CD4-positive, alpha-beta T cell (primary cell): ENCODE results near the gene RAPGEF1. TPM values are rescaled to one million over a fixed set of nuclear protein-coding genes. Genes with fewer than 3 reads are reported as not detected.

Experiments used
- ATAC-seq: fragments of 200-7000 bp; cut with Tn5 transposase; one replicate; pipeline ENCODE4 v1.10.0; 2022; ENCODE audit warnings: mild to moderate bottlenecking; ENCODE audit not compliant: poor library complexity
- CTCF ChIA-PET: fragments of 350-600 bp; sonication (Branson Sonifier 250); formaldehyde crosslinking; loops from one replicate; lab custom pipeline; 2021; ENCODE audit warnings: antibody characterized with exemption, inconsistent platforms; lab: Charles Lee
- POLR2A ChIA-PET: fragments of 350-600 bp; sonication (Branson Sonifier 250); formaldehyde crosslinking; loops from one replicate; lab custom pipeline; 2021; ENCODE audit warnings: antibody characterized with exemption, inconsistent platforms; lab: Charles Lee
- DNase-seq, 14 experiments: peaks; one replicate each; pipeline ENCODE4 v3.0.0-alpha.2; 2013 to 2020; ENCODE audit warnings: mixed read lengths in 2 of 14
- H3K27ac ChIP-seq, 2 donors: one replicate each; pipeline versions ENCODE4 v1.5.1 to v1.7.0; 2013; ENCODE audit warnings: low read length in 2 of 2, low read depth in 1 of 2, mild to moderate bottlenecking in 1 of 2
- H3K27me3 ChIP-seq, 2 experiments: 1 replicate in 1 of 2; 2 replicates in 1 of 2; pipeline versions ENCODE4 v1.6.1 to v1.7.0; 2013; ENCODE audit warnings: low read length in 2 of 2, control low read depth in 1 of 2, mild to moderate bottlenecking in 1 of 2, moderate library complexity in 1 of 2; ENCODE audit not compliant: insufficient read depth in 2 of 2, control insufficient read depth in 1 of 2
- H3K36me3 ChIP-seq: one replicate; pipeline ENCODE4 v1.6.1; 2013; ENCODE audit warnings: low read length, control low read depth; ENCODE audit not compliant: insufficient read depth
- H3K4me1 ChIP-seq: one replicate; pipeline ENCODE4 v1.6.1; 2013; ENCODE audit warnings: low read length, control low read depth; ENCODE audit not compliant: insufficient read depth
- H3K4me3 ChIP-seq: one replicate; pipeline ENCODE4 v1.5.1; 2013; ENCODE audit warnings: mild to moderate bottlenecking, low read length, moderate library complexity
- H3K9me3 ChIP-seq, 2 experiments: 1 replicate in 1 of 2; 2 replicates in 1 of 2; pipeline versions ENCODE4 v1.6.1 to v1.7.0; 2013; ENCODE audit warnings: low read length in 2 of 2, mild to moderate bottlenecking in 2 of 2, control low read depth in 1 of 2, moderate library complexity in 1 of 2; ENCODE audit not compliant: control insufficient read depth in 1 of 2, insufficient read depth in 1 of 2
- H3K27ac Mint-ChIP-seq: one replicate; pipeline ENCODE4 v1.8.0; 2020; ENCODE audit warnings: mixed read lengths
- H3K27me3 Mint-ChIP-seq: one replicate; pipeline ENCODE4 v1.8.0; 2021; ENCODE audit warnings: mixed read lengths
- H3K36me3 Mint-ChIP-seq: one replicate; pipeline ENCODE4 v1.8.0; 2021; ENCODE audit warnings: low read depth, mixed read lengths
- H3K4me1 Mint-ChIP-seq: one replicate; pipeline ENCODE4 v1.8.0; 2021; ENCODE audit warnings: low read depth, mixed read lengths
- H3K4me3 Mint-ChIP-seq: one replicate; pipeline ENCODE4 v1.8.0; 2020; ENCODE audit warnings: mild to moderate bottlenecking, mixed read lengths
- H3K9me3 Mint-ChIP-seq: one replicate; pipeline ENCODE4 v1.8.0; 2020; ENCODE audit warnings: mixed read lengths
- CTCF ChIP-seq: fragments of 200-600 bp; IDR thresholded peaks from one replicate; pipeline ENCODE4 v1.8.0; 2022; ENCODE audit warnings: antibody characterized with exemption, mild to moderate bottlenecking
- intact Hi-C, 2 experiments: fragments of 100-400 bp; cut with DNase I in 1 of 2; cut with micrococcal nuclease in 1 of 2; formaldehyde crosslinking; loops; one replicate each; pipeline versions ENCODE4 v1.15.1 to v1.9.0; 2023 to 2025; cut with DNase I, micrococcal nuclease
- total RNA-seq, 174 experiments: library from RNA in 2 of 174; stranded (reverse) in 2 of 174; gene quantifications; one replicate each; pipeline ENCODE4 v1.2.3 and lab custom pipeline; 2021 to 2026

The RAPGEF1 gene
- total RNA-seq, 2 experiments from 2014 or later = 130 to 134 TPM

- Histone ChIP-seq H3K9me3 (no peaks in the 10 kb centered on the region), H3K4me1 (peaks cover 33% of the 10 kb centered on the region), H3K27me3 (no peaks in the 10 kb centered on the region), H3K4me3 (no peak overlapping the region), H3K27ac (peak overlapping the region in 1 of 2 donors; percentile 13), H3K36me3 (peaks cover 33% of the 10 kb centered on the region)
- intact Hi-C loops = no loop called here
- ChIA-PET POLR2A (no interaction called here), CTCF (interaction anchor here (0.8 kb wide), 1 partner anchor 17 kb away, joined by 4 read pairs; no protein-coding TSS in a partner anchor)
- peak overlapping the region; percentile 73 for H3K27ac Mint-ChIP-seq
- TF ChIP-seq CTCF = no peak
- no peak overlapping the region for H3K4me3 Mint-ChIP-seq
- peak in 1 of 14 experiments; percentile 42 for DNase-seq
- ATAC-seq = no peak
- no peaks in the 10 kb centered on the region for H3K27me3 Mint-ChIP-seq
- peaks cover 43% of the 10 kb centered on the region for H3K36me3 Mint-ChIP-seq
- H3K4me1 Mint-ChIP-seq = peaks cover 46% of the 10 kb centered on the region
- no peaks in the 10 kb centered on the region for H3K9me3 Mint-ChIP-seq
Observed at GRCh38 chr9:131651599-131651998, 88.3 kb downstream of the RAPGEF1 start.

GRCh38 chr9:131651160-131651559 is 88.7 kb downstream of the RAPGEF1 start:
- peaks cover 42% of the 10 kb centered on the region for H3K4me1 Mint-ChIP-seq
- POLR2A ChIA-PET = no interaction called here
- H3K9me3 Mint-ChIP-seq = no peaks in the 10 kb centered on the region
- CTCF ChIA-PET = interaction anchor here (0.6 kb wide), 1 partner anchor 1534 kb away, joined by 5 read pairs; no protein-coding TSS in a partner anchor
- H3K36me3 Mint-ChIP-seq = peaks cover 47% of the 10 kb centered on the region
- peak overlapping the region; percentile 73 for H3K27ac Mint-ChIP-seq
- no peak for ATAC-seq
- no peaks in the 10 kb centered on the region for H3K27me3 Mint-ChIP-seq
- H3K4me3 Mint-ChIP-seq = no peak overlapping the region
- H3K9me3 ChIP-seq = no peaks in the 10 kb centered on the region
- no peak for DNase-seq
- H3K27ac ChIP-seq = peak overlapping the region in 1 of 2 donors; percentile 13
- H3K36me3 ChIP-seq = peaks cover 37% of the 10 kb centered on the region
- TF ChIP-seq CTCF = no peak
- H3K27me3 ChIP-seq = no peaks in the 10 kb centered on the region
- H3K4me1 ChIP-seq = peaks cover 29% of the 10 kb centered on the region
- no peak overlapping the region for H3K4me3 ChIP-seq
- intact Hi-C loops = no loop called here

DNA sequence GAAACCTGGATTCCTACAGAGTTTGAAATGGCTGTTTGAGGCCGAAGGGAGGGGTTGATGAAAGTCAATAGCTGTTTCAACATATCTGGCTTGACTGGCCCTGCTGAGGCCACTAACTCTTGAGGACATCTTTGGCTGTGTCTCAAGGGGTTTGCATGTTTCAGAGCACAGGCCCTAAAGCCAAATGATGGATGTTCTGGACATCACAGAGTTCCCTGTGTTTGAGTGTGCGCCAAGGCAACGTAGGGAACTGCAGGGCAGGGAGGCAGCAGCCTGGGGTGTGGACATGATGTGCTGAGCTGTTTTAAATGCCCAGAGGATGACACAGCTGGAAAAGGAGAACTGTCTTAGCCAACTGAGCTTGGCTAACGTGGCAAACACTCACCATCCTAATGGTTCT is 89.6 kb downstream of the RAPGEF1 start:
- peaks cover 44% of the 10 kb centered on the region for H3K36me3 ChIP-seq
- peaks cover 27% of the 10 kb centered on the region for H3K4me1 ChIP-seq
- CTCF ChIA-PET = interaction anchor here (0.6 to 1.1 kb wide), 2 partner anchors 12 to 1535 kb away, joined by 3 to 5 read pairs; no protein-coding TSS in a partner anchor
- no peak overlapping the region for H3K27ac ChIP-seq
- Mint-ChIP-seq H3K4me1 (peaks cover 33% of the 10 kb centered on the region), H3K9me3 (no peaks in the 10 kb centered on the region), H3K4me3 (no peak overlapping the region), H3K27ac (no peak overlapping the region), H3K27me3 (no peaks in the 10 kb centered on the region), H3K36me3 (peaks cover 54% of the 10 kb centered on the region)
- intact Hi-C loops = no loop called here
- ATAC-seq = no peak
- no peaks in the 10 kb centered on the region for H3K27me3 ChIP-seq
- POLR2A ChIA-PET = no interaction called here
- H3K9me3 ChIP-seq = no peaks in the 10 kb centered on the region
- peak in 2 of 14 experiments; percentile 44 to 57 for DNase-seq
- TF ChIP-seq CTCF = no peak
- H3K4me3 ChIP-seq = no peak overlapping the region
